HG03060 (cell line): ENCODE measurements around the gene GTPBP4.

ENCODE experiments used
- ATAC-seq: cut with Tn5 transposase; IDR thresholded peaks from one replicate; pipeline ENCODE4 v1.9.1; 2021; ENCODE audit warnings: low read depth, moderate number of reproducible peaks; ENCODE audit not compliant: unreplicated experiment

The GTPBP4 gene

DNA sequence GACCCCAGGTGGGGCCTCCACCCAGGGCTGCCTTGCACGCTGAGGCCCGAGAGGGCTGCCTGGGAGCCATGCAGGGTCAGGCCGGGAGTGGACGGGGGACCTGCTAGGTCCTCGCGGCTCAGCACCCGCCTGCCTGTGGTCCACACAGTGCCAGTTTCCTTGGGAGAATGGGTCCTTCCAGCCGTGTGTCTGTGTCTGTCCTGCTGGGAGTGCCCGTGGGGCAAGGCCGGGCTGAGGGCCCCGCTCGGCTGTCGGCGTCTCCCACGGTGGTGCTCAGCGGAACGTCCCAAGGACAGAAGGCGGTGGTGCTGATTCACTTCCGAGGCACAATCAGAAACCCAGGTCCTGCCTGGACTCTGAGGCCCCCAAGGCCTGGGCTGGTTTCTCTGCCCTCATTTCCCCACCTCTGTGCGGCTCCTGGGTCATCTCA lies 23.2 kb upstream of the GTPBP4 start:
- no peak for ATAC-seq

DNA sequence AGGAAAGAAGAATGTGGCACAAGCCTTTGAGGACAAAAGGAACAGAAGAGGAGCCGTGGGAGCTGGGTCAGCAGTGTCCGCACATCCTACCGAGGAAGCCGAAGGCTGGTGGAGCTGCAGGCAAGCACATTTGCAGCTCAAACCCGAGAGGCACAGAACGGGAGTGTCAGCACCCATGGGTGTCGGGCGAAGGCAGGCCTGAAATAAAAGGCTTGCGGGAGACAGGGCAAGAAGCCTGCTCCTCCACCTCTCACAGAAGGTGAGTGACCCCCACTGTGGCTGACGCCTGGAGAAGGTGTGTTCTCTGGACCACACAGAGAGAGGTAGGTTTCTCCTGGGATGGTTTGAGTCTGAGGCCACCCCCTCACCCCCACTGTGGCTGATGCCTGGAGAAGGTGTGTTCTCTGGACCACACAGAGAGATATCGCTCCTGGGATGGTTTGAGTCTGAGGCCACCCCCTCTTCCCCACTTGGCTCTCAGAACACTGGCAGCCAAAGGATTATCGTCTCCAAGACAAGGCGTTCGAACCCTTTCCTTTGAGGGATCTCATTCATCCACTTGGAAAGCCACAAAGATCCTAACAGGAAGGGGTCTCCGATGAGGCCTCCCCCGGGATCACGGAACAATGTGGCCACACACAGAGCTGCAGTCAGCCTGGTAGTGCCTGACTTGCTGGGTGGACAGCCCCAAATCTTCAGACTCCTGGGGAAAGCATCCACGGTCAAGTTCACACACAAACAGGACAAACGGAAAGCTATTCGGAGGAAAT lies 21.6 kb upstream of the GTPBP4 start:
- ATAC-seq: no peak

DNA sequence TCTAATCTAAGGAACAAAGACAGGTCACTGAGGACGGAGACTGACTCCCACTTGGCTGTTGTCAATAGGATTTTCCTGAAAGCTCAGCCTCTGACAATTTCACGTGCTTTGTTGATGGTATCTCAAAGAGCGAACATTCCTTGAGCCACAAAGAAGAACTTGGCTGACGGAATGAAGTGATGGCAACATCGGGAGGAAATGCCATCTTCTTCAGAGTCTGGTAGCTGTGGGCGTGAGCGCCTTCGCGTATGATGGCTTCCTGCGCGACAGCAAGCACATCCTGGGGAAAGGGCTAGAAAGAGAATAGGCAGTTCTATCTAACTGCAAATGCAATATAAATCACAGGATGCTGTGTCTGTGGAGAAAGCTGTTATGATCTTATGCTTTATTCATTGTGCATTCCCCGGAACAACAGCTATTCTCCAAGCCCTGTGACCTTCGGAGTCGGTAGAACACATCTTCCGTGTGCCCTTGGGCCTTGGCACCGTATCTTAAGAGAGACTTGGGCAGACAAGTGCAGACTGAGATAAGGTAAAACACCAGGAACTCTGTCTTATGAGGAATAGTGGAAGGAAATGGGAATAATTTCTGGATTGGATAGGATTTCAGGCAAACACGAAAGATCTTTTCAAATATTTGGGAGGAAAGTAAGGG lies 19.6 kb upstream of the GTPBP4 start:
- no peak for ATAC-seq

DNA sequence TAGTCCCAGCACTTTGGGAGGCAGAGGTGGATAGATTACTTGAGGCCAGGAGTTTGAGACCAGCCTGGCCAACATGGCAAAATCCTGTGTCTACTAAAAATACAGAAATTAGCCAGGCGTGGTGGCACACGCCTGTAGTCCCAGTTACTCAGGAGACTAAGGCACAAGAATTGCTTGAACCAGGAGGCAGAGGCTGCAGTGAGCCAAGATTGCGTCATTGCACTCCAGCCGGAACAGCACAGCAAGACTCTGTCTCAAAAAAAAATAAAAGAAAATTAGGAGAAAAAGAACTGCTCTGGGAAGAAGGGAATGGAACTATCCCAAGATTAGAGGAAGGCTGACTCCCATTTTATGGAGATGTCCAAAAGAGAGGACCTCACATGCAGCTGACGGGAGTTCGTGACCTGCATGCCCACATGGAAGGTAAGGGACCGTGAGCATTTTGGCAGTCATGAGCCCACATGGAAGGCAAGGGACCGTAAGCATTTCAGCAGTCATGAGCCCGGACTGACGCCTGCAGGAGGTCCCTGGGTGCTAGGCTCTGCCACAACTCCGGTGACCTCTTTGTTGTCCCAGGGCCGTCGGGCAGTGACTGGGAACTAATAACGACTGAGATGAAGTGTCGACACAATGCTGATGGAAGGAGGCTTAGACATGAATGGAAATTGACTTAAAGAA lies 18.6 kb upstream of the GTPBP4 start:
- ATAC-seq: no peak

DNA sequence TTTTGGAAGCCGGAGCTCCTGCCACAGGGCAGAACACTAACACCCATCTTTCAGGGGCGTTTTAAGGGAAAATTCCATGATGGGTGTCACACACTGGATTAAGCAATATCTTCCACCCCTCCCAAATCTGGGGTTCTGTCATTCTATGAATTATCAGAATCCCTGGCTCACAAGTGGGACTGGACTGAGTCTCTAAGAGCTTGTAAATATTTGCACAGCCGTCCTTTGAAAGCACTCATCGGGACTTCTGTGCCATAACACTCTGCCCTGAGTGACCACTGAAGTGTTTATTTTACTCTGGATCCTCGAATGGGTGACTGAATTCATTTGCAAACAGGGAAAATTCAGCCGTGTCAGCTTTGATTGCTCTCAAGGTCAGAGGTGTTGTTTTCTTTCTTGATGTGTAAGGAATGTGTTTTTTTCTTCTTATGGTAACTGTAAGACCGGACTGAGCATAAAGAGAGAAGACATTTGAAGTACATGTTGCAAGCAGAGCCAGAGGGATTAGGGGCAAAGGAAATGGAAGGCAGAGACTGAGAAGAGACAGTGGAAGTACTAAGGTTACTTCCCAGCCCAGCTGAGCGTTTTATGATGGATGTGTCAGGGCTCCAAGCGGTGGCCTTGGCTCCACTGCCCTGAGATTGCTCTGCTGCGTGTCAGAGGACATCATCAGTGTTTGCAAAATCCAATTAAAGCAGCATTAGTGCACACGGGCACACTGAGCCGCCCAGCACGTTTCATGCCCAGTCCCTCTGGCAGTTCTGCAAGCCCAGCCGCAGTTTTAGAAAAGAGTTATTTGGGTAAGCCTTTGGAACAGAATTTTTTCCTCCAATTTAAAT lies 17.7 kb upstream of the GTPBP4 start:
- ATAC-seq: no peak

DNA sequence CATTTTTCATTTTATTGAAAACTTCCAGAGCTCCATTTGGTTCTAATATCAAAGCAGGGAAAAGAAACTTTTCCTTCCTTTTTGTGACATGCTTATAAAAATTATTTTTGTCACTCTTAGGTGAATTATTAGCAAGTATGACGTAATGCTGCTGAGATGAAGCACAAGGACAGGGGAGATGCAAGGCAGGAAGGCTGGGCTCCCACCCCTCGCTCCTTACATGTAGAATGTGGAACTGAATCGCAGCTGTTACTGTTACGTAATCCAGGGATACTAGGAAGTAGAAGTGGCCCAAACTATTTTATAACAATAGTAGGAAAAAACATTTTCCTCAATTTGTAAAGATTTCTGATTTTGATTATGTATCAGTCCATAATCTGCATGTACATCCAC lies 17.1 kb upstream of the GTPBP4 start:
- ATAC-seq: no peak

DNA sequence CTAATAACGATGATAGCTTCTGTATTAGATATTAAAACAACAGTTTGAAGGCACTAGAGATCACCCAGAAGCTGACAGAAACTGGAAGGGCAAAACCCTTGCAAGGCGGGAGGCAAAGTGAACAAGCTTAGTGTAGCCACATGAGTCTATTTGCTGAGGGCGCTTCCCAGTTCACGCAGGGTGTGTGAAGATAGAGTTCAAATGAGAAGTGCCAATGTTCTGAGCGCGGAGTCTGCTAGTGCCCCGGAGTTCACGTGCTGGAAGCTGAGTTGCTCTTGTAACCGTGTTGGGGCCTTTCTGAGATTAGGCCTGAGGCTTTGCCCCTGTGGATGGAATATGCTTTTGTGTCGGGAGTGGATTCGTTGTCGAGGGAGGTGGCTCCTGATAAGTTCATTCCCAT lies 16.6 kb upstream of the GTPBP4 start:
- ATAC-seq: no peak

DNA sequence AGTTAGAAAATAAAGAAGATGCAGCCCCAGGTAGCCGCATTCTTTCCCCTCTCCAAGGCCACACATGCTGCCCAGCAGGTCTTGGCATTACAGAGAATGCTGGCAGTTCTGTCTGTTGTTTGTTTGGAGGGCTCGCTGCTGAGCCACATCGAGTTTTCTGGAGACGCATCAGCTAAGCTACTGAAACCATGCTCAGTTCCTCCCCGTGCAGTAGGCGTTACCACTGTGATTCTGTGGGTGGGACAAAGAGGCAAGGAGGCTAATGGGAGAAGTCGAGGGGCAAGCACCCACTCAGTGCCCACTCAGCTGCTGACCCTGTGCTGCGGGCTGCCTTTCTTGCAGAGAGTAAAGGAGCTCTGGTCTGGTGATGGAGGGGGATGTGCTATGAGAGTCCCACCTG lies 15.5 kb upstream of the GTPBP4 start:
- ATAC-seq: no peak

DNA sequence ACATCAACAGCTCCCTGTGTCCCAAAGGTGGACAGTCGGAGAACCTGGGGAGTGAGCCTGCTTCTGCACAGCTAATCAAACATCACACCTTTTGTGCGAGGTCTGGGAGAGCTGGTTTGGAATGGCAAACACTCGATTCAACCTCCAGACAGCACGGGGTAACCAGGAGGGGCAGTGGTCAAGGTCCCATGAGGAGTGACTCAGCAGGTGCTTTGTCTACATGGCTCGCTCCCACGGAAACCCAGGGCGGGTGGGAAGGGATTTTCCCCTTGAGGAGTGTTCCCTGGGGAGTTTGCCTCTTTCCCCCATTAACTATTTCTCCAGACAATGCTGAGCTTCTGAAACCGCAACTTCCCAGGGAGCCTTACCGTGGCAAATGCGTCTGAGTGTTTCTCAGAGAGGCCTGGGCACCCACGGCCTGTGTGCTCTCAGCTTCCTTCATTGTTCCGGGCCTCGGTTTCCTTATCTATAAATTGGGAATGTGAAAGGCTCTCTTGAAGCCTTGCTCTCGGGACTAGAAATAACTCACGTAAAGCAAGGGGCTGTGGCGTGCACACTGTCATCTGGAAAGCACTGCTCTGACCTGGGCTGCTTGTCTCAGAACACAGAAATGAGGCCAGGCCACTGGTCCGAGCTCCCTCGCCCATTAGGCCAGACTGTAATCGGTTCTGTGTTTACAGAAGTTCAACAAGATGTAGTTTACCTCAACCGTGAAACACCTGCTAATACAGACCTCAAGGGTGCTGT lies 14.0 kb upstream of the GTPBP4 start:
- no peak for ATAC-seq

DNA sequence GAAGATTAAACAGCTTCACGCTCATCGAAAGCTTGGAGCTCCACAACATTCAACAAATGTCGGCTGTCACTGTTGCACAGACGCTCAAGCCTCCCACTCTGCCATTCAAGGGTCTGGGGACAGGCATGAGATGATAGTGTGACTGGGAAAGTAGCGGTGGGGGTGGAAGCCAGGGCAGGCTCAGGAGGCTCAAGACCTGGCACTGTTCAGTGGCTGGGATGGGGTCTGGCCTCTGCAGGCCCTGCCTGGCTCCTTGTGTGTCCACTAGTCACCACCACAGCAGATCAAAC lies 13.5 kb upstream of the GTPBP4 start:
- no peak for ATAC-seq

DNA sequence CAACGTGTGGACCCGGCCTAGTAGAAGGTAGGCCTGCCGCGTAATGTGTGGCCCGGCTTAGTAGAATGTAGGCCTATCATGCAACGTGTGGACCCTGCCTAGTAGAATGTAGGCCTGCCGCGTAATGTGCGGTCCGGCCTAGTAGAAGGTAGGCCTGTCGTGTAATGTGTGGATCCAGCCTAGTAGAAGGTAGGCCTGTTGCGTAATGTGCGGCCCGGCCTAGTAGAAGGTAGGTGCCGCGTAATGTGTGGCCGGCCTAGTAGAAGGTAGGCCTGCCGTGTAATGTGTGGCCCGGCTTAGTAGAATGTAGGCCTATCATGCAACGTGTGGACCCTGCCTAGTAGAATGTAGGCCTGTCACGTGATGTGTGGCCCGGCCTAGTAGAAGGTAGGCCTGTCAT lies 11.9 kb upstream of the GTPBP4 start:
- ATAC-seq: no peak

DNA sequence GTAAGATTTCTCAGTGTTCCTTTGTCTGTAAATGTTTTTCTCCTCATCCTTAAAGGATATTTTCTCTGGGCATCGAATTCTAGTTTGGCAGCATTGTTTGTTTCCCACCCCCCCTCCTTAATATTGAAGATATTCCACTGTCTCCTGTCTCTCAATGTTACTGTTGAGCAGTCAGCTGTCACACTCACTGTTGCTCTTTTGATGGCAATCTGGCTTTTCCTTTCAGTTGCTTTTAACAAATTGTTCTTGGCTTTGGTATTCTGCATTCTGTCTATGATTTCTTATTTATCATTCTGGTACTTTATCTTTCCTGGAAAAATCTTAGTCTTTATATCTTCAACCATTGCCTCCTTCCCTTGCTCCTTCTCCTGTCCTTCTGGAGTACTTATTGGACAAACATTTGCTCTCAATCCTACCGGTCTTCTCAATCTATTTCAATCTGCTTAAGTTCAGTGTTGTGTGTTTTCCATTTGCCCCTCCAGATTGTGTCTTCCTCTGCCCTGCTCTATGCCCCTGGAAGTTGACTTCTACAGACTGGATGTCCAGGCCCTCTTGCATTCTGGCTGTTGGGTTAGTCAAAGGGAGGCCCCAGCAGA lies 9.3 kb upstream of the GTPBP4 start:
- no peak for ATAC-seq

DNA sequence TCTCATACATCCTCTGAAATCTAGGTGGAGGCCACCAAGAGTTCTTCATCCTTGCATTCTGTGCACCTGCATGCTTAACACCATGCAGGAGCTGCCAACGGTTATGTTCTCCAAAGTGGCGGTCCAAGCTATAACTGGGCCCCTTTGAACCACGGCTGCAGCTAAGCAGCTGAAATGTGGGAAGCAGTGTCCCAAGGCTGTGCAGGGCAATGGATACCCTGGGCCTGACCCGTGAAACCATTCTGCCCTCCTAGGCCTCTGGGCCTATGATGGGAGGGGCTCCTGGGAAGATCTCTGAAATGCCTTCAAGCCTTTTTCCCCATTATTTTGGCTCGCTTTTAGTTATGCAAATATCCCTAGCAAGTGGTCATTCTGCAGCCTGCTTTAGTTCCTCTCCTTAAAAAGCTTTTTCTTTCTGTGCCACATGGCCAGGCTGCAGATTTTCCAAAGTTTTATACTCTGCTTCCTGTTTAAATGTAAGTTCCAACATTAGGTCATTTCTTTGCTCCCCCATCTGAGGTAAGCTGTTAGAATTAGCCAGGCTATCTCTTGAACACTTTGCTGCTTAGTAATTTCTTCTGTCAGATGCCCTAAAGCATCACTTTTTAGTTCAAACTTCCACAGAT lies 7.7 kb upstream of the GTPBP4 start:
- no peak for ATAC-seq

DNA sequence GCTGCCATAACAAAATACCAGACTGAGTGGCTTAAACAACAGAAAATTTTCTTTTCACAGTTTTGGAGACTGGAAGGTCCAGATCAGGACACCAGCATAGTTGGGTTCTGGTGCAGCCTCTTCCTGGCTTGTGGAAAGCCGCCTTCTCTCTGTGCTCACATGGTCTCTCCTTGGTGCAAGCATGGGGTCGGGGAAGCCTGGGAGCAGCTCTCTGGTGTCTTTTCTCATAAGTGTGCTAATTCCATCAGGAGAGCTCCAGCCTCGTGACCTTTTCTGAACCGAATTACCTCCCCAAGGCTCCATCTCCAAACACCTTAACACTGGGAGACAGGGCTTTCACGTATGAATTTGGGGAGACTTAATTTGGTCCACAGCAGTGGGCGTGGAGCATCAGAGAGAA lies 4.8 kb upstream of the GTPBP4 start:
- ATAC-seq: no peak

DNA sequence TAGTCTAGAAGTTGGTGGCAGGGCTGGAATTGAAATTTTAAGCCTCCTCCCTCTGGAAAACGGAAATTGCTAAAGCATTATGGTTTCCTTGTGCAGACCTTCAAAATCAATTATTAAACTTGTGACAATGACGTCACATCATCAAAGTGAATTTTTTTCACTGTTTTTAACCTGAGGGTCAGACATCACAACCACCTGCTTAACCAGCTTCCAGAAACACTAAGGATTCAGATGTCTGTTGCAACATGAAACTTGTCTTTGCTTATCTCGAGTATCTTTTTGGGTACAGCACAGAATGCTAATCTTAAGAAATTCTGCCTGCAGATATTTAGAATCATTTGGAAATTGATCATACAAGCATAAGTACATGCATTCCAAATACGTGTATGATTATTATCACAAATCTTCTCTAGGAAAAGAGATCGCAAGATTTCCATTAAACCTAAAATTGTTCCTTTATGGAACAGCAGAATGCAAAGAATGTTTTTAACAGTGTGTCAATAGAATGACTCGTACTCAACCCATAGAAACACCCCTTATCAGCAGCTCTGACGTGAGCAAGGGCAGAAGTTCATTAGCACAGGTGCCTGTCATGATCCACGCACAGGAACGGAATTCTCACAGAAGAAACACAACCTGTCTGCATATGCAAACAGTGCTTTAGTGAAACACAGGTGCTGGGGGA lies 4.1 kb upstream of the GTPBP4 start:
- no peak for ATAC-seq

DNA sequence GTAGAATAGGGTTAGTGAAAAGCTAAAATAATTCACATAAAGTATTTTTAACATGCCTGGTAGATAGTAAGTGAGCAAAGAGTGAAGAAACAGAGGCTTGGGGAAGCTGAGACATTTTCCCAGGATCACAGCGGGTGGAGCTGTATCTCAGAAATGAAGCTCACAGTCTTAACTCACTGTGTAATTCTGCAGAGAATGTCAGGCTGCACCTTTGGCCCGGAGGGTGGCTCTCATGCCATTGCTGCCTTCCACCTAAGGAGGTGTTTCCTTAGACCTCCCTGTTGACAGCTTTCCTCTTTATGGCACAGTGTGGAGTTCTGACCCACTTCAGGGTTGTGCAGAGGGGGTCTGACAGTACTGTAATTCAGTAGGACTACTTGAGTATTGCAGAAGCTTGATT lies 2.9 kb upstream of the GTPBP4 start:
- no peak for ATAC-seq

DNA sequence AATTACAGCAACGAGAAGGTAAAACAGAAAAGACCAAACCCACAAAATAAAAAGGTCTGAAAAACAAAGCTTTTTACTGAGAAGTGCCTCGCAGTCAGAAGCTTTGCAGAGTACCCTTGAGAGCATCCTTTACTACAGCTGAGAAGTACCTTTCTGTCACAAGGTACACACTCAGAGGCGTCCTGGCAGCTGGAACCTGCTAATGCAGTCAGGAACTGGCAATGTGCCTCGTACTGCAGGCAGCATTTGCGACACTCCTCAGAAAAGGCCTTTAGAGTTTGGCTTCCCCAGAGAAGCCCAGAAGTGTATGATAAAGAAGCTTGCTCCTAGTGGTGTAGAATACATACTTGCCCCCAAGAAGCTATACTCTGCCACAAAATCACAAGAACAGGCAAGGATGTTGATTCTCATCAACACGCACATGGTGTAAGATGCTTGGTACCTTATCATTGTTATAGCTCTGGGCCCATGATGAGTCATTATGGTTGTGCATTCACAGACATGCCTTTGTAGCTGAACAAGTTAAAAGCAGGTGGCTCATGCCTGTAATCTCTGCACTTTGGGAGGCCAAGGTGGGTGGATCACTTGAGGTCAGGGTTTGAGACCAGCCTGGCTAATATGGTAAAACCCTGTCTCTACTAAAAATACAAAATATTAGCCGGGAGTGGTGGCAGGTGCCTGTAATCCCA lies 2.0 kb upstream of the GTPBP4 start:
- no peak for ATAC-seq

DNA sequence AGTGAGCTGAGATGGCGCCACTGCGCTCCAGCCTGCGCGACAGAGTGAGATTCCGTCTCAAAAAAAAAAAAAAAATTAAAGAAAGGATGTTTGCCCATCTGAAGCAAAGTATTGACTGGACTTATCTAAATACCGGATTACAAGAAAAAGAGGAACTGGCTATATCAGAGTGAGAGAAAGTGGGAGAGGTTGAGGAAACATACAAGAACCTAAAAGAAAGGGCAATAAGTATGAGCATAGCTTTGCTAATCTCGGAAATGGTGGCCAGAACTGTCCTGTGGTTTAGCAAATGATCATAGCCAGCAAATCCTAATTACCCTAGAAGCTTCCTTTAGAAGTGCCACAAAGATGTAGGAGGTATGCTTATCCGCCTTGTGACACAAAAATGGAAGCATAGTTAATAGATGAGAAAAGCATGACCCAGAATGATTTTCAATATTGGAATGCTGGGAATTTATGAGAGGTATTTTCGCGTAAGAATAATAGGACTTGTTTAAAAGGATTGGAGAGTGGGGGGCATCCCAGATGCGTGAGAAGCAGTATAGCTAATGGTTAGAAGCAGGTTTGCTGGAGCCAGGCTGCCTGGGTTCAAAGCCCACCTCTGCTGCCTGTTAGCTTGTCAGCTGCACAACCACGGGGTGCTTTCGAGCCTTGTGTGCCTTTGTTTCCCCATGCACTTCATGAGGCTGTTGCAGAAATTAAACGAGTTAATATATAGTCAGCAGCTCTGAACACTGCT lies 1.2 kb upstream of the GTPBP4 start:
- ATAC-seq: no peak
